ENCODE measurements around the gene GABRR3. TPM values are rescaled to one million over a fixed set of nuclear protein-coding genes. Genes with fewer than 3 reads are reported as not detected.

Gene GABRR3
- polyA plus RNA-seq, 1 experiment: not detected

DNA sequence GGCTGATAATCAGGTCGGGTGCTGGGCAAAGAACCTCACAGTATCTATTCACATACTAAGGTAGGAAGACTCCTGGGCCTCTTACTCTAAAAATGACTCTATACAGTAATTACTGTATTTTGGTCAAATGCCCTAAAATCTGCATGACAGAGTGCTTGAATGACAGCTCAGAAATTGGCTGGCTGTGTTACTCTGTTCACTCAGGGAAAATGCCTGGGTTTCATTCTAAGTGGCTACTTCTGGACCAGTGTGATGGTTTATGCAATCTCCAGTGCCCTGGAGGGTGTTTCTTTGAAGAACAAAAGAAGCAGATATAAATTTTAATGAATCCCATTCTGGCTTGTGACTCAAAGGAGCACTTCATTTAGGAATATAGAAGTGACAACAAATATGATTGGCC is 2.2 kb downstream of the GABRR3 start:
- ChIA-PET CTCF (interaction anchor here (0.6 to 1.4 kb wide), 3 partner anchors 9 to 20 kb away, joined by 3 to 4 read pairs (median 4); no protein-coding TSS in a partner anchor), POLR2A (no interaction called here)
- Histone ChIP-seq H3K4me3 (ENCODE audit: low read depth, low read length) (no peak overlapping the region), H3K27me3 (ENCODE audit: control insufficient read depth, insufficient read depth, low read length) (peaks cover 5% of the 10 kb centered on the region; the same call in 1 of the 2 replicates), H3K36me3 (ENCODE audit: control insufficient read depth, insufficient read depth, low read length) (no peaks in the 10 kb centered on the region)
- TF ChIP-seq, protein P1, sequence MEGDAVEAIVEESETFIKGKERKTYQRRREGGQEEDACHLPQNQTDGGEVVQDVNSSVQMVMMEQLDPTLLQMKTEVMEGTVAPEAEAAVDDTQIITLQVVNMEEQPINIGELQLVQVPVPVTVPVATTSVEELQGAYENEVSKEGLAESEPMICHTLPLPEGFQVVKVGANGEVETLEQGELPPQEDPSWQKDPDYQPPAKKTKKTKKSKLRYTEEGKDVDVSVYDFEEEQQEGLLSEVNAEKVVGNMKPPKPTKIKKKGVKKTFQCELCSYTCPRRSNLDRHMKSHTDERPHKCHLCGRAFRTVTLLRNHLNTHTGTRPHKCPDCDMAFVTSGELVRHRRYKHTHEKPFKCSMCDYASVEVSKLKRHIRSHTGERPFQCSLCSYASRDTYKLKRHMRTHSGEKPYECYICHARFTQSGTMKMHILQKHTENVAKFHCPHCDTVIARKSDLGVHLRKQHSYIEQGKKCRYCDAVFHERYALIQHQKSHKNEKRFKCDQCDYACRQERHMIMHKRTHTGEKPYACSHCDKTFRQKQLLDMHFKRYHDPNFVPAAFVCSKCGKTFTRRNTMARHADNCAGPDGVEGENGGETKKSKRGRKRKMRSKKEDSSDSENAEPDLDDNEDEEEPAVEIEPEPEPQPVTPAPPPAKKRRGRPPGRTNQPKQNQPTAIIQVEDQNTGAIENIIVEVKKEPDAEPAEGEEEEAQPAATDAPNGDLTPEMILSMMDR (IDR thresholded peaks at IDR 0.05; ENCODE audit: insufficient read depth, low read depth, low read length): no peak
- DNase-seq (ENCODE audit: low read depth): no peak

DNA sequence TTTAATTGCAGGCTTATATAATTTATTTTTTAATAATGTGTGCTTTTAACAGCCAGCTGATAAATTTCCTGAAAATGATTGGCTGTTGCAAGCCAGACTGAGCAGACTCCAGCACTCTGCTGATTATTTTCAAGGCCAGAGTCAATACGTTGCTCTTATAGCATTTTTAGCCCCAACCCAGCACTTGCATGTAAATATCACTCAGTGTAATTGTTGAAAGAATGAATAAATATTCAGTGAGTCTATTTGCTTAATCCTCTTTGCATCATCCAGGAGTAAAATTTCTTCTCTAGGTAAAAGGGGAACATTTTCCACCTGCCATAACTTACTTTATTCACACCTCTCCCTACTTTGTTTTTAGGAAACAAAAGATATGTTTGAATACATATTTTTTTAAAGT is 2.9 kb downstream of the GABRR3 start:
- no peak overlapping the region for H3K4me3 ChIP-seq (ENCODE audit: low read depth, low read length)
- no peak for DNase-seq (ENCODE audit: low read depth)
- POLR2A ChIA-PET: no interaction called here
- TF ChIP-seq, protein P1 (IDR thresholded peaks at IDR 0.05; ENCODE audit: insufficient read depth, low read depth, low read length): no peak
- CTCF ChIA-PET: interaction anchor here (0.6 to 1.4 kb wide), 3 partner anchors 9 to 19 kb away, joined by 3 to 4 read pairs (median 3); no protein-coding TSS in a partner anchor
- H3K36me3 ChIP-seq (ENCODE audit: control insufficient read depth, insufficient read depth, low read length): no peaks in the 10 kb centered on the region
- peaks cover 5% of the 10 kb centered on the region; the same call in 1 of the 2 replicates for H3K27me3 ChIP-seq (ENCODE audit: control insufficient read depth, insufficient read depth, low read length)

DNA sequence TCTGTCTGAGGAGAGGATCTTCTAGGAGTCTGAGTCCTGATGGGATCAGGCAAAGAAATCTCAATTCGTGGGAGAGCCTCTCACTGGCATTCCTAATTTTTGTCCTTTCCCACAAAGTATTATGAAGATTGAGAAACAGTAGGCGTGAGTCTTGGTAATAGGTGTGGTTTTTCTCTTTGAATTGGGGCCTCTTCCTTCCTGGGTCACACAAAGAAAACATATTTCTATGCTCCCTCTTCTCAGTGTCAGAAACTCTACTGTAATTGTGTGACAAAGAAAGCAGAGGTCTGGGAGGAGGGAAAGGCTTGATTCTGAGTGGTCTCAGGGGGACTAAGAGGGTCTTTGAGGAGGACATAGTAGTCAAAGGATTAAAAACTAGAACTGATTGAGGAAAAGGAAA is 6.0 kb downstream of the GABRR3 start:
- H3K4me3 ChIP-seq (ENCODE audit: low read depth, low read length): no peak overlapping the region
- TF ChIP-seq, protein P1 (IDR thresholded peaks at IDR 0.05; ENCODE audit: insufficient read depth, low read depth, low read length): no peak
- peaks cover 2% of the 10 kb centered on the region; the same call in 1 of the 2 replicates for H3K27me3 ChIP-seq (ENCODE audit: control insufficient read depth, insufficient read depth, low read length)
- ChIA-PET CTCF (interaction anchor here (0.6 kb wide), 1 partner anchor 9 kb away, joined by 3 read pairs; no protein-coding TSS in a partner anchor), POLR2A (no interaction called here)
- no peaks in the 10 kb centered on the region for H3K36me3 ChIP-seq (ENCODE audit: control insufficient read depth, insufficient read depth, low read length)
- DNase-seq (ENCODE audit: low read depth): no peak

DNA sequence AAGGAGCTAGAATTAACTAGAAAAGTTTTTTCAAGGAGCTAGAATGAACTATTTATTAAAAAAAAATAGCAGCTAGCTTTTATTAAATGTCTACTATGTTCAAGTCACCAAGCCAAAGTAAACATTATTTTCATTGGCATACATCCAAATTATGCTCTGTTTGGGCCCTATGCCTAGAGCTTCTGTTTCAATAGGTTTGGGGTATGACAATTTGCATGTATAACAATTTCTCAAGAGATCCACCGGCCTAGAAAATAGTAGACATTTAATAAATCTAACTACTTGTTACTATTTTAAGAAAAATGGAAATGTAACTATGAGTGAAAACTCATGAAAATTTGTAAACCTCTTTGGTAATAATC is 8.0 kb downstream of the GABRR3 start:
- no peak for DNase-seq (ENCODE audit: low read depth)
- 0 out of 2 replicates have a peak, but pooled peaks cover 2% of the 10 kb centered on the region for H3K27me3 ChIP-seq (ENCODE audit: control insufficient read depth, insufficient read depth, low read length)
- no peaks in the 10 kb centered on the region for H3K36me3 ChIP-seq (ENCODE audit: control insufficient read depth, insufficient read depth, low read length)
- TF ChIP-seq, protein P1 (IDR thresholded peaks at IDR 0.05; ENCODE audit: insufficient read depth, low read depth, low read length): no peak
- H3K4me3 ChIP-seq (ENCODE audit: low read depth, low read length): no peak overlapping the region
- POLR2A ChIA-PET: no interaction called here
- CTCF ChIA-PET: interaction anchor here (1.3 to 3.8 kb wide), 4 partner anchors 12 to 302 kb away, joined by 3 to 33 read pairs (median 3); no protein-coding TSS in a partner anchor

DNA sequence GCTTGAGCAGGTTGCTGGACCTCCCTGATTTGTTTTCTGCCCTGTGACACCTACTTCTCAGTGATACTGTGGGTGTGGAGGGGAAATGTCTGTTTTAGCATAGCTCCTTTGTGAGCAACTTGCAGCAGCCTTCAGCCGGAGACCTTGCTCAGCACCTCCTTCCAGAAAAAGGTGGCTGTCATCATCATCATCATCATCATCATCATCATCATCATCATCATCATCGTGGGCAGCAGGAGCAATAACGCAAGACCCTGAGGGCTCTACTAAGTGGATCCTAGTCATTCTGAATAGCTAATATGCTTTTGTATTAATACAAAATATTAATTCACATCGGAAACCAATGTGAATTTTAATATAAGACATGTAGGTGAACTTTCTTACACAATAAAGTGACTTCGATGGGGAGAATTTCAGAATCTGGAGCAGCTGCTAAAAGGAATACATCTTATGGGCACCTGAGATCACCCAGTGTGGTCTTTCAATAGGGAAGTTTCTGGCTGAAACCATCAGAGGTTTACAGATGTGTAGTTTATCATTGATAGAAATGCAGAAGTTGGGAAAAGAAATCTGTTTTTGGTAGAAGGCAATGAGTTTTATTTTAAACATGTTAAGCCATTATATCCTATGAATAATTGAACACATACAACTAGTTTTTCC is 8.6 kb downstream of the GABRR3 start:
- ChIA-PET POLR2A (no interaction called here), CTCF (interaction anchor here (0.7 to 3.8 kb wide), 6 partner anchors 12 to 303 kb away, joined by 3 to 33 read pairs (median 3); no protein-coding TSS in a partner anchor)
- TF ChIP-seq, protein P1 (IDR thresholded peaks at IDR 0.05; ENCODE audit: insufficient read depth, low read depth, low read length): no peak
- H3K4me3 ChIP-seq (ENCODE audit: low read depth, low read length): no peak overlapping the region
- no peaks in the 10 kb centered on the region for H3K36me3 ChIP-seq (ENCODE audit: control insufficient read depth, insufficient read depth, low read length)
- no peak for DNase-seq (ENCODE audit: low read depth)
- 0 out of 2 replicates have a peak, but pooled peaks cover 2% of the 10 kb centered on the region for H3K27me3 ChIP-seq (ENCODE audit: control insufficient read depth, insufficient read depth, low read length)

Data from BJ (cell line).